ENCODE results near the gene USP35. TPM values are rescaled to one million over a fixed set of nuclear protein-coding genes. Genes with fewer than 3 reads are reported as not detected.
A peak's percentile ranks its signal among the peaks of the same experiment; 100 is the strongest.

USP35 gene
- total RNA-seq, 2 experiments from 2014 or later, result 13.4 to 13.5 TPM

DNA sequence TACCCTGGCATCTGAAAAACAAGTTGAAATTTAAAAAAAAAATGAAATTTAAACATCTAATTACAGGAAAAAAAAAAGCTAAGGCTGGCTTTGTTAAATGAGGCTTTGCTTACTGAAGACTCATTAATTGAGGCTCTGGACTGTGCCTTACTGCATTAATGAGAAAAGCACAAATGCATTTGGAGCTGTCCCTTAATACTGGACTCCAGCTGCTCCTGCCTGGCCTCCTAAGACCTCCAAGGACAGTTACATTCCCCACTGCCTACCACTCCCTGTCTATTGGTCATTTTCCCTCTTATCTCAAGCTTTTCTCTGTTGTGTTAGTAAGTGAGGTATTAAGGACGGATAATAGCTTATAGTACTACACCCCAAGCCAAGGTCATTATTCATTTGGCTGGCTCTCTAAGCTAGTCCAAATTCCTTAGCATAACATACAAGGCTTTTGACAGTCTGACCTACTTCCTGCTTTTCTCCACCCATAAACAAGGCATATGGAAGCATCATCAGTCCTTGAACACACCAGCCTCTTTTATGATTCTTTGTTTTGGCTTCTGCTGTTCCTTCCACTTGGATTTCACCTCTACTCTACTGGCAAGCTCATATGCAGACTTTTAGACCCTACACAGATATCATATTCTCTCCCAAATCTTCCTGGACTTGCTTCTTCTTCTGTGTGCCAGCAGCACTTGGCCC lies 62.5 kb downstream of the USP35 start:
- H3K27me3 Mint-ChIP-seq, result peaks cover 3% of the 10 kb centered on the region
- H3K9me3 Mint-ChIP-seq, result no peaks in the 10 kb centered on the region
- peaks cover 6% of the 10 kb centered on the region for H3K4me1 Mint-ChIP-seq
- ATAC-seq (ENCODE audit: low read depth) (no peak), DNase-seq (no peak)
- POLR2A ChIA-PET, result no interaction called here
- H3K4me3 Mint-ChIP-seq, result no peak overlapping the region
- H3K27ac Mint-ChIP-seq, result no peak overlapping the region
- peaks cover 7% of the 10 kb centered on the region for H3K36me3 Mint-ChIP-seq

DNA sequence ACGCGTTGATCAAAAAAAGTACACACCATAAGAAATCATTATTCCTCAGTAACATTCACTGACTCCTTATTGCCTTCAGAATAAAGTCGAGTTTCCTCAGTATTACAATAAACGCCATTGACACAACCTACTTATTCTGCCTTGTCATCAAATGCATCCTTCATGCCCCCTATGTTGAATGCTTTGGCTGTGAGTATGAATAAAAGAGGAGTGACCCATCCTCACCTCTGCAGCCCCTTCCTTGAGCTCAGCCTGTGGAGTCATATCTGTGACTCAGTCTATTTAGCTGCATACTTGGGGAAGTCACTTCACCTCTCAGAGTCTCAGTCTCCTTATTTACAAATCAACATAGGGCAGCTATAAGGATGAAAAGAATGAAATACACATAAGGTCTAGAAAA lies 65.1 kb downstream of the USP35 start:
- POLR2A ChIA-PET, result no interaction called here
- peaks cover 6% of the 10 kb centered on the region for H3K4me1 Mint-ChIP-seq
- H3K36me3 Mint-ChIP-seq, result peaks cover 5% of the 10 kb centered on the region
- H3K4me3 Mint-ChIP-seq, result no peak overlapping the region
- H3K9me3 Mint-ChIP-seq, result no peaks in the 10 kb centered on the region
- no peak overlapping the region for H3K27ac Mint-ChIP-seq
- no peak for DNase-seq
- ATAC-seq (ENCODE audit: low read depth), result no peak
- H3K27me3 Mint-ChIP-seq, result peaks cover 3% of the 10 kb centered on the region

DNA sequence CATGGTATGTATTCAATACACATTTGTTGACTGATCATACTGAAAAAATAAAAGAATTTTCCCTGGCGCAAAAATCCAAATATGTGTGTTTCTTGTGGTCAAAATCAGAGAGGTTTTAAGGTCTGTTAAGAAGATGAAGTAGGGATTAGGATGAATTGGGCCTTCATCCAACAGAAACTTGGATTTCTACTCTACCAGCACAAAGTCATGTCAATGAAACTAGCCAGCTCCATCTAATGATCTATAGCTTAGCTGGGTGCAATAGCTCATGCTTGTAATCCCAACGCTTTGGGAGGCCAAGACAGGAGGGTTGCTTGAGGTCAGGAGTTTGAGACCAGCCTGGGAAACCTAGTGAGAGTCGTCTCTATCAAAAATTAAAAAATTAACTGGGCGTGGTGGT lies 65.5 kb downstream of the USP35 start:
- Mint-ChIP-seq H3K27me3 (peaks cover 3% of the 10 kb centered on the region), H3K9me3 (no peaks in the 10 kb centered on the region), H3K4me3 (no peak overlapping the region), H3K4me1 (peaks cover 6% of the 10 kb centered on the region), H3K36me3 (peaks cover 3% of the 10 kb centered on the region), H3K27ac (no peak overlapping the region)
- POLR2A ChIA-PET, result no interaction called here
- ATAC-seq (ENCODE audit: low read depth), result no peak
- DNase-seq, result no peak

DNA sequence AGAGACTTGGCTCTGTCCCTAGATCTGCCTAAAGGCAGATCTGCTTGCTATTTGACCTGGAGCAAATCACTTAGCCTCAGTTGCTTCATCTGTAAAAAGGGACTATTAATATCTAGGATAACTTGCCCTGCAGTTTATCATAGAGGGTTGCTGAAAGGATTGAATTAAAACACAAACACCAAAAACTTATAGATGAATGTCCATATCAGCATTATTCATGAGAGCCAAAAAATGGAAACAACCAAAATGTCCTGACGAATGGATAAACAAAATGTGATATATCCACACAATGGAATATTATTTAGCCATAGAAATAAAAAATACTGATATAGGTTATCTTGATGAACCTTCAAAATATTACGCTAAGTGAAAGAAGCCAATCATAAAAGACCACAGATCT lies 67.2 kb downstream of the USP35 start:
- peaks cover 3% of the 10 kb centered on the region for H3K27me3 Mint-ChIP-seq
- no peak overlapping the region for H3K4me3 Mint-ChIP-seq
- POLR2A ChIA-PET, result no interaction called here
- H3K27ac Mint-ChIP-seq, result no peak overlapping the region
- H3K9me3 Mint-ChIP-seq, result no peaks in the 10 kb centered on the region
- no peak for ATAC-seq (ENCODE audit: low read depth)
- DNase-seq, result no peak
- H3K4me1 Mint-ChIP-seq, result no peaks in the 10 kb centered on the region
- H3K36me3 Mint-ChIP-seq, result peaks cover 1% of the 10 kb centered on the region

DNA sequence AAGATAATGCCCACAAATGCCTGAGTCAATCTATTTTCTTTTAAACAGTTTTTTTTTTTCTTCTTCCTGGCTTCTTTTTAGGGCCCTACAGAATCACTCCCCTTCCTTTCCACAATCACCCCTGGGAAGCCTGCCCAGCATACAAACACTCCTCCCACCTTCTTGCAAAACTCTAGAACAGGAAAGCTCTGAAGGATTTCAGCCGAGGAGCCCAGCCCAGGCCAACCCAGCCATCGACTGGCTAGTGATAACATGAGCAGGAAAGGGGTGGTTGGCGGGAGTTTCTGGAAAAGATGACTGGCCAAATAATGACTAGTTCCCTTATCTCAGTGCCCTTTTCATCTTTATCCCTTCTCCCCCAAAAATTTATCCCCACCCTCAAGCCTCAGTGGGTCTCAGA lies 68.2 kb downstream of the USP35 start:
- Mint-ChIP-seq H3K27me3 (peaks cover 3% of the 10 kb centered on the region), H3K27ac (no peak overlapping the region), H3K4me3 (no peak overlapping the region), H3K9me3 (no peaks in the 10 kb centered on the region), H3K36me3 (peaks cover 1% of the 10 kb centered on the region), H3K4me1 (no peaks in the 10 kb centered on the region)
- ATAC-seq (ENCODE audit: low read depth) (no peak), DNase-seq (no peak)
- POLR2A ChIA-PET, result no interaction called here

DNA sequence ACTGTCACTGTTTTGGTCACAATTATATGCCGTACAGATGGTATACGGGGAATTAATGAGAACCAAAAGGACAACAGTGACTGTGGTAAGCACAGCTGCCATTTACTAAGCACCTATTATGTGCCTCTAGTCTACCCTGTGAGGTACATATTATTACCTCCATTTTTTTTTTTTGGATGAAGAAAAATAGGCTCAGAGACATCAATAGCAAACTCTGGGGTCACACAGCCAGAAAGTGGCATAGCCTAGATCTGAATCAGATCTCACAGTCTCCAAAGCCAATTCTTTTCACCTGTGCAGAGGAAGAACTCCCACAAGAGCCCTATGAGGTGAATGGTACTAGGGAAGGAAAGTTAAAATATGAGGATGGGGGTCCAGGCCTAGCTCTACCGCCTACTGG lies 68.9 kb downstream of the USP35 start:
- Mint-ChIP-seq H3K36me3 (peaks cover 1% of the 10 kb centered on the region), H3K4me3 (no peak overlapping the region), H3K27ac (no peak overlapping the region), H3K9me3 (no peaks in the 10 kb centered on the region), H3K4me1 (no peaks in the 10 kb centered on the region), H3K27me3 (peaks cover 3% of the 10 kb centered on the region)
- POLR2A ChIA-PET, result no interaction called here
- DNase-seq (no peak), ATAC-seq (ENCODE audit: low read depth) (no peak)

DNA sequence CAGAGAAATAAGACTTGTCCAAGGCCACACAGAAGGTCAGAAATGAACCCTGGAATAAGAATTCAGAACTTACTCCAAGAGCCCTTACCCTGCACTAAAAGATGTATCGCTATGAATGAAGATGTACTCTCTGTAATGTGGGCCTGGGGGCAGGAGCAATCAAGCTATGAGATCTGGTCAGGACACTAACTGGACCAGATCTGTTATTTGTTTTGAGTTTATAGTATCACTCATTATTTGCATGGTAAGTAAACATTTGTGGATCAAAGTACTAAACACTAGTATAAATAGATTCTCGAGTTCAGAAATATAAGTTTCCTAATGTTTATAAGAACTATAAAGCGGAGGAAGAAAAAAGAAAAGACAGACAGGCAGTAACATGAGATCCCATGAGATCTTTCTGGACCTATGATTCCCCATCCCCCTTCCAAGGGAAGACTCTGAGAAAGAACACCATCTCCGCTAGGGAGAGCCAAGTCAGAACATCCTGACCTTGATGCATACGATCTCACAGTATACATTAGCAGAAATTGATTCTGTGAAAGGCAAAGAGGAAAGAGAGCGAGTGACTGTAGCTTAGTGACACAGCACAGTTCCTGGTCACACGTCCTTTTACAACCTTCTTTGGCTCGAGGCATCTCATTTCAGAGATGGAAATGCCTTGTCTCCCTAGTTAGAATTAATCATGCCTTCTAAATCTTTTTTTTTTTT lies 71.2 kb downstream of the USP35 start:
- Mint-ChIP-seq H3K4me1 (no peaks in the 10 kb centered on the region), H3K36me3 (no peaks in the 10 kb centered on the region), H3K9me3 (no peaks in the 10 kb centered on the region), H3K27me3 (peaks cover 3% of the 10 kb centered on the region), H3K27ac (peak overlapping the region; percentile 19), H3K4me3 (no peak overlapping the region)
- DNase-seq, result no peak
- no peak for ATAC-seq (ENCODE audit: low read depth)
- POLR2A ChIA-PET, result no interaction called here

DNA sequence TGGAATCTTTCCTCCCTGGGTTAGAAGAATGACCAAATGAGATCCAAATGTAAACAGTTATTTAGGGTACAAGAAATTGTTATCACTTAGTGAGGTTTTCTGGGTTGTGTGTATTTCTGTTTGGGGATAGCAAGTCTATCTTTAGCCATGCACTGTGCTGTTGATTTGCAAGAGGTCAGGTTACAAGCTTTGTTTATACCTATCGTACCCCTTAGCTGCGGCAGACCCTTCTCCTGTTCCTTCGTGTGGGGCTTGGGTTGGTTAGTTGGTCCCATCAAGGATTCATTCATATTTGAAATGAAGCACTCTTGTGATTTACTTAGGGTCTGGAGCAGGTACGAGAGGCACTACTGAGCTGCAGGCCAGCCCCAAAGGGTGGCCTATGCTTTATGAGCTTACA lies 72.6 kb downstream of the USP35 start:
- POLR2A ChIA-PET, result no interaction called here

DNA sequence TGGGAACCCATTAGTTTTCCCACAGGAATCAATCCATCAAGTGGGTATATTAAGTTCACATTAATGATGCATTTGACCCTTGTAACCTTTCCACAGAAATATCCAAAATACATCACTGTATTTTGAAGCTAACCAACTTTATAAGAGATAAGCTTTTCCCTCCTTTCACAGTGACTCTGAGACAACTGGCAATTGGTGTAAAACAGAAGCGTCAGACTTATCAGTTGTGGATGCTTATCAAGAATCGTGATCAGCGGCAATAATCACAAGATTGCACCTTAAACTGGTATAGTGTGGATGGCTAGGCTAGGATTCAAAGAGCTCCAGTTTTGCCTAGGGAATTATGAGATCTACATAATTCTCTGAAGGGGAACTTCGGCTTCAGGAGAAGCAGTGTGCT lies 73.1 kb downstream of the USP35 start:
- DNase-seq, result no peak
- ATAC-seq (ENCODE audit: low read depth), result no peak
- no peak overlapping the region for H3K27ac Mint-ChIP-seq
- no peaks in the 10 kb centered on the region for H3K36me3 Mint-ChIP-seq
- POLR2A ChIA-PET, result interaction anchor here (0.6 kb wide), 1 partner anchor 304 kb away, joined by 4 read pairs; no protein-coding TSS in a partner anchor
- H3K9me3 Mint-ChIP-seq, result no peaks in the 10 kb centered on the region
- no peaks in the 10 kb centered on the region for H3K4me1 Mint-ChIP-seq
- H3K4me3 Mint-ChIP-seq, result no peak overlapping the region
- no peaks in the 10 kb centered on the region for H3K27me3 Mint-ChIP-seq

More for the DNA sequence above, 72.6 kb downstream of the USP35 start:
- H3K36me3 Mint-ChIP-seq, result no peaks in the 10 kb centered on the region
- no peak overlapping the region for H3K27ac Mint-ChIP-seq
- H3K9me3 Mint-ChIP-seq, result no peaks in the 10 kb centered on the region
- DNase-seq (no peak), ATAC-seq (ENCODE audit: low read depth) (no peak)
- H3K27me3 Mint-ChIP-seq, result no peaks in the 10 kb centered on the region
- no peaks in the 10 kb centered on the region for H3K4me1 Mint-ChIP-seq
- no peak overlapping the region for H3K4me3 Mint-ChIP-seq

DNA sequence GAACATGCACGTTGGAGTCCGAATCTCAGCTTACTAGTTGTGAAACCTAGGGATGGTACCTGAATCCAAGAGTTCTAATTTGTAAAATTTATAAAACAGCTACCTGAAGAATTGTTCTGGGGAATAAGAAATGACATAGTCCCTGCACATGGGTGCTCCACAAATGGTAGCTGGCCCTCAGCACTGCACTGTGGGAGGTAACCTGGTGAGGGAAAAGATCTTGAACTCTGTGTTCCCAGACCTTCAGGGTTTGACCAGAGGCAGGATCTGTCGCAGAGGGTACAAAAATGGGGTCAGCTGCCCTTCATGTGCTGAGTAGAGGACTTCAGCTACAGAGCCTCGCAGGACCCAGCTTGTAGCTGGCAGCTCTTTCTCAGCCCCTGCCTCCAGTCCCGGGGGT lies 73.5 kb downstream of the USP35 start:
- Mint-ChIP-seq H3K9me3 (no peaks in the 10 kb centered on the region), H3K4me1 (no peaks in the 10 kb centered on the region)

DNA sequence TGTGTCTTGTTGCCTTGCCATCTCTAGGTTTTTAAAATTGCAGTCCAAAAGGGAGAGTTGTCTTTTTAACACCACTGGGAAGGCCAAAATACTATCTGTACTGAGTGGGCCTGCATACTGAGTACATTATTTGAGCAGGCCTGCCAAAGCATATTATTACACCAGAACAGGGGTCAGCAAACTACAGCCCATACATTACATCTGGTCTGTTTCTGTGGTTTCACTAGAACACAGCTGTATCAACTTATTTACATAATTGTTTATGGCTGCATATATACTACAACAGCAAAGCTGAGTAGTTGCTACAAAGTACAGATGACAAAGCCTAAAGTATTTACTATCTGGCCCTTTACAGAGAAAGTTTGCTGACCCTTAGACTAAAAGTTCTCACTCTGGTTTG lies 74.0 kb downstream of the USP35 start:
- no peak overlapping the region for H3K27ac Mint-ChIP-seq
- POLR2A ChIA-PET, result no interaction called here
- H3K27me3 Mint-ChIP-seq, result no peaks in the 10 kb centered on the region
- no peak overlapping the region for H3K4me3 Mint-ChIP-seq
- H3K4me1 Mint-ChIP-seq, result no peaks in the 10 kb centered on the region
- DNase-seq (no peak), ATAC-seq (ENCODE audit: low read depth) (no peak)
- no peaks in the 10 kb centered on the region for H3K9me3 Mint-ChIP-seq
- H3K36me3 Mint-ChIP-seq, result no peaks in the 10 kb centered on the region

More for the DNA sequence above, 73.5 kb downstream of the USP35 start:
- H3K36me3 Mint-ChIP-seq, result no peaks in the 10 kb centered on the region
- ATAC-seq (ENCODE audit: low read depth) (no peak), DNase-seq (no peak)
- no peak overlapping the region for H3K4me3 Mint-ChIP-seq
- H3K27me3 Mint-ChIP-seq, result no peaks in the 10 kb centered on the region
- H3K27ac Mint-ChIP-seq, result no peak overlapping the region
- POLR2A ChIA-PET, result interaction anchor here (0.6 kb wide), 1 partner anchor 305 kb away, joined by 4 read pairs; no protein-coding TSS in a partner anchor

Other genes with a start within 250 kb of the USP35 start
- gene INTS4, start 194.3 kb upstream of the USP35 start, total RNA-seq, result 10 to 100 TPM; 53.9 to 56.8 TPM
- under 1 TPM in 1 of 2 experiments, not detected in 1; 0.22 TPM for gene KCTD14, start 165.6 kb upstream of the USP35 start, total RNA-seq
- gene THRSP, start 125.1 kb upstream of the USP35 start, total RNA-seq, result not detected
- 100 to 1,000 TPM; 162 to 163 TPM for gene NDUFC2, start 109.1 kb upstream of the USP35 start, total RNA-seq
- 10 to 100 TPM; 36.7 to 44.3 TPM for gene ALG8, start 49.3 kb upstream of the USP35 start, total RNA-seq
- 1 to 10 TPM; 7.1 to 8.6 TPM for gene KCTD21, start 293 bp upstream of the USP35 start, total RNA-seq
- gene GAB2, start 228.9 kb downstream of the USP35 start, total RNA-seq, result 1 to 10 TPM; 7.1 to 7.5 TPM